Spleen (tissue), 11 donors: ENCODE data around the gene AHI1. TPM values are rescaled to one million over a fixed set of nuclear protein-coding genes. Genes with fewer than 3 reads are reported as not detected.
"Not testable (repeated sequence)": the region's sequence is repeated elsewhere in the genome, so short reads cannot be mapped to it uniquely, and the experiment has no call there.

Experiments used
- DNase-seq: peaks from one replicate; pipeline ENCODE4 v3.0.0-alpha.2; 2020
- H3K27ac ChIP-seq, 8 donors: fragments of 200-600 bp; sonication (generic) in 7 of 8; 1 replicate in 4 of 8; 2 replicates in 4 of 8; pipeline versions ENCODE4 v1.5.0 to v1.8.0; 2016 to 2021; ENCODE audit warnings: inconsistent platforms in 4 of 8, mild to moderate bottlenecking in 4 of 8, moderate library complexity in 1 of 8
- H3K27me3 ChIP-seq, 7 donors: fragments of 200-600 bp; sonication (generic) in 6 of 7; replicated peaks in 1 of 7; 1 replicate in 4 of 7; 2 replicates in 3 of 7; pipeline versions ENCODE4 v1.5.0 to v1.8.0; 2016 to 2021; ENCODE audit warnings: inconsistent platforms in 3 of 7, mild to moderate bottlenecking in 1 of 7
- H3K36me3 ChIP-seq, 6 donors: fragments of 200-600 bp; sonication (generic) in 5 of 6; 1 replicate in 4 of 6; 2 replicates in 2 of 6; pipeline versions ENCODE4 v1.5.0 to v1.8.0; 2016 to 2021; ENCODE audit warnings: inconsistent platforms in 2 of 6
- H3K4me1 ChIP-seq, 6 donors: fragments of 200-600 bp; sonication (generic) in 5 of 6; 1 replicate in 3 of 6; 2 replicates in 3 of 6; pipeline versions ENCODE4 v1.5.0 to v1.8.0; 2016 to 2021; ENCODE audit warnings: inconsistent platforms in 3 of 6
- H3K4me3 ChIP-seq, 8 donors: fragments of 200-600 bp; sonication (generic) in 7 of 8; 1 replicate in 4 of 8; 2 replicates in 4 of 8; pipeline versions ENCODE4 v1.5.0 to v1.8.0; 2016 to 2021; ENCODE audit warnings: inconsistent platforms in 4 of 8, mild to moderate bottlenecking in 4 of 8, moderate library complexity in 2 of 8
- H3K9me3 ChIP-seq, 8 donors: fragments of 200-600 bp; sonication (generic) in 7 of 8; 1 replicate in 4 of 8; 2 replicates in 4 of 8; pipeline versions ENCODE4 v1.5.0 to v1.8.0; 2016 to 2021; ENCODE audit warnings: inconsistent platforms in 4 of 8
- POLR2A ChIP-seq, 3 donors: fragments of 450-650 bp; IDR thresholded peaks; one replicate each; pipeline ENCODE4 v1.5.1; 2017; ENCODE audit warnings: antibody characterized with exemption in 3 of 3, mild to moderate bottlenecking in 1 of 3
- POLR2AphosphoS5 ChIP-seq, 3 donors: sonication (generic); formaldehyde crosslinking; IDR thresholded peaks; one replicate each; pipeline ENCODE4 v1.5.1; 2017; ENCODE audit warnings: antibody characterized with exemption in 3 of 3
- WGBS, 5 donors: extraction: QIAGEN DNeasy Blood & Tissue Kit in 3 of 5; methylation state at CpG; one replicate each; pipeline versions ENCODE4 v1.1.5 to v1.1.7; 2013 to 2018; 5-methylcytosine and 5-hydroxymethylcytosine counted together
- intact Hi-C: fragments of 100-400 bp; cut with DNase I; formaldehyde crosslinking; loops from one replicate; pipeline ENCODE4 v1.15.0; 2023; ENCODE audit warnings: low total_unique reads
- polyA plus RNA-seq, 3 donors: library from polyadenylated mRNA; stranded (reverse); fragments of 200-250 nt; gene quantifications; one replicate each; pipeline ENCODE4 v1.2.1, GENCODE V29; 2013
- total RNA-seq, 7 donors: library from RNA; depleted of rRNA in 3 of 7; stranded (reverse); fragments of >200 nt in 3 of 7; fragmentation: NEBNext Ultra II Directional in 4 of 7; extraction: Animal tissue kit (Norgen Biotek cat#: 25700) in 4 of 7; gene quantifications; one replicate each; pipeline versions ENCODE4 v1.1.0 to v1.2.1, GENCODE V29; 2016 to 2021
- TF ChIP-seq, protein P1 (sequence below), 11 experiments: fragments of 200-600 bp in 7 of 11; fragments of 450-650 bp in 4 of 11; sonication (generic) in 4 of 11; IDR thresholded peaks in 8 of 11; conservative IDR thresholded peaks in 3 of 11; 1 replicate in 7 of 11; 2 replicates in 4 of 11; pipeline versions ENCODE4 v1.4.0 to v1.8.0; 2016 to 2021; ENCODE audit warnings: antibody characterized with exemption in 11 of 11, inconsistent platforms in 4 of 11, mild to moderate bottlenecking in 1 of 11
- donor health status: healthy with polysubstance abuse.
- donor health status: DM: no; HTN: no; CAD: no; lungs with moderate emphysema.
- donor health status: DM: no; HTN: no; CAD: no.
- donor health status: Bipolar disorder and iron deficiency.
- donor health status: healthy.
- donor health status: DM: no; HTN: no; CAD: no.
- donor health status: DM: yes; HTN: yes; CAD: no.

AHI1 gene
- total and polyA plus RNA-seq, 10 donors: 3.6 to 21.8 (median 16.9) TPM

- TF ChIP-seq POLR2A (IDR thresholded peaks at IDR 0.05) (no peak), POLR2AphosphoS5 (IDR thresholded peaks at IDR 0.05) (no peak)
- TF ChIP-seq, protein P1, sequence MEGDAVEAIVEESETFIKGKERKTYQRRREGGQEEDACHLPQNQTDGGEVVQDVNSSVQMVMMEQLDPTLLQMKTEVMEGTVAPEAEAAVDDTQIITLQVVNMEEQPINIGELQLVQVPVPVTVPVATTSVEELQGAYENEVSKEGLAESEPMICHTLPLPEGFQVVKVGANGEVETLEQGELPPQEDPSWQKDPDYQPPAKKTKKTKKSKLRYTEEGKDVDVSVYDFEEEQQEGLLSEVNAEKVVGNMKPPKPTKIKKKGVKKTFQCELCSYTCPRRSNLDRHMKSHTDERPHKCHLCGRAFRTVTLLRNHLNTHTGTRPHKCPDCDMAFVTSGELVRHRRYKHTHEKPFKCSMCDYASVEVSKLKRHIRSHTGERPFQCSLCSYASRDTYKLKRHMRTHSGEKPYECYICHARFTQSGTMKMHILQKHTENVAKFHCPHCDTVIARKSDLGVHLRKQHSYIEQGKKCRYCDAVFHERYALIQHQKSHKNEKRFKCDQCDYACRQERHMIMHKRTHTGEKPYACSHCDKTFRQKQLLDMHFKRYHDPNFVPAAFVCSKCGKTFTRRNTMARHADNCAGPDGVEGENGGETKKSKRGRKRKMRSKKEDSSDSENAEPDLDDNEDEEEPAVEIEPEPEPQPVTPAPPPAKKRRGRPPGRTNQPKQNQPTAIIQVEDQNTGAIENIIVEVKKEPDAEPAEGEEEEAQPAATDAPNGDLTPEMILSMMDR (IDR thresholded peaks at IDR 0.05 in 8 of 11, conservative IDR thresholded peaks at IDR 0.05 in 3 of 11): no peak
- no peaks in the 10 kb centered on the region for H3K9me3 ChIP-seq
- H3K27ac ChIP-seq: no peak overlapping the region
- no peak overlapping the region for H3K4me3 ChIP-seq
- no peaks in the 10 kb centered on the region for H3K36me3 ChIP-seq
- H3K27me3 ChIP-seq: no peaks in the 10 kb centered on the region
- no peaks in the 10 kb centered on the region for H3K4me1 ChIP-seq
- intact Hi-C loops: no loop called here
- 67 to 73% (median 71%) methylated on average over 1 of the region's 1 CpG for WGBS, 5 donors
- no peak for DNase-seq
Measured at GRCh38 chr6:135346747-135347146, 150.8 kb downstream of the AHI1 start.

GRCh38 chr6:135344526-135344925, 153.0 kb downstream of the AHI1 start:
- no peaks in the 10 kb centered on the region for H3K36me3 ChIP-seq
- TF ChIP-seq POLR2AphosphoS5 (IDR thresholded peaks at IDR 0.05) (no peak), POLR2A (IDR thresholded peaks at IDR 0.05) (no peak)
- TF ChIP-seq, protein P1 (IDR thresholded peaks at IDR 0.05 in 8 of 11, conservative IDR thresholded peaks at IDR 0.05 in 3 of 11): no peak
- DNase-seq: no peak
- no peaks in the 10 kb centered on the region for H3K27me3 ChIP-seq
- intact Hi-C loops: no loop called here
- H3K9me3 ChIP-seq: peaks cover 0 to 4% (median 0%) of the 10 kb centered on the region in 8 donors
- H3K4me3 ChIP-seq: no peak overlapping the region
- no peak overlapping the region for H3K27ac ChIP-seq
- no peaks in the 10 kb centered on the region for H3K4me1 ChIP-seq

DNA sequence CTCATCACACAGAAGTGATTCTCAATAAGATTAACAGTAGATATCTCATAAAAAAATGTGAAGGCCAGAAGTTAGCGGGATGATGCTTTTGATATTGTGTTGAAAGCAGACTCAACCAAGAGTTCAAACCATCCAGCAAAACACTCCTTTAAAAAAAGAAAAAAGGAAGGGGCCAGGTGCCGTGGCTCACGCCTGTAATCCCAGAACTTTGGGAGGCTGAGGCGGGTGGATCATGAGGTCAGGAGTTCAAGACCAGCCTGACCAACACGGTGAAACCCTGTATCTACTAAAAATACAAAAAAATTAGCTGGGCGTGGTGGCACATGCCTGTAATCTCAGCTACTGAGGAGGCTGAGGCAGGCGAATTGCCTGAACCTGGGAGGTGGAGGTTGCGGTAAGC, 157.6 kb downstream of the AHI1 start:
- H3K36me3 ChIP-seq, H3K27ac ChIP-seq, H3K4me1 ChIP-seq, intact Hi-C loops, H3K27me3 ChIP-seq, H3K4me3 ChIP-seq, DNase-seq, H3K9me3 ChIP-seq: not testable (repeated sequence)
- 92 to 97% (median 94%) methylated on average over 8 of the region's 8 CpGs for WGBS, 5 donors

DNA sequence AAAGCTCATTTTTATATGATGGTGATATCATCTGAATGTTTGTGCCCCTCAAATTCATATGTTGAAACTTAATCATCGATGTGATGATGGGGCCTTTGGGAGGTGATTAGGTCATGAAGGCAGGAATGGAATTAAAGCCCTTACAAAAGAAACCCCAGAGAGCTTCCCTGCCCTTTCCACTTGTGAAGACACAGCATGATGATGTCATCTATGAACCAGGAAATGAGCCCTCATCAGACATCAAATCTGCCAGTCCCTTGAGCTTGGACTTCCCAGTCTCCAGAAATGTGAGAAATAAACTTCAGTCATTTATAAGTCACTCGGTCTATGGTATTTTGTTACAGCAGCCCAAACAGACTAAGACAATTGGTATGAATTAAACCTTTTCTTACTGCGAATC, 163.4 kb downstream of the AHI1 start:
- TF ChIP-seq, protein P1 (IDR thresholded peaks at IDR 0.05 in 8 of 11, conservative IDR thresholded peaks at IDR 0.05 in 3 of 11): no peak
- no peak for TF ChIP-seq POLR2A (IDR thresholded peaks at IDR 0.05)
- no peak for TF ChIP-seq POLR2AphosphoS5 (IDR thresholded peaks at IDR 0.05)
- H3K4me3 ChIP-seq: no peak overlapping the region
- intact Hi-C loops: no loop called here
- no peak for DNase-seq
- H3K27ac ChIP-seq: no peak overlapping the region
- no peaks in the 10 kb centered on the region for H3K27me3 ChIP-seq
- 87 to 97% (median 93%) methylated on average over 3 of the region's 3 CpGs for WGBS, 5 donors
- H3K4me1 ChIP-seq: no peaks in the 10 kb centered on the region
- H3K36me3 ChIP-seq: no peaks in the 10 kb centered on the region
- no peaks in the 10 kb centered on the region for H3K9me3 ChIP-seq

- 31 to 64% (median 45%) methylated on average over 2 of the region's 2 CpGs for WGBS, 5 donors
- TF ChIP-seq, protein P1 (IDR thresholded peaks at IDR 0.05 in 8 of 11, conservative IDR thresholded peaks at IDR 0.05 in 3 of 11): no peak
- TF ChIP-seq POLR2AphosphoS5 (IDR thresholded peaks at IDR 0.05) (no peak), POLR2A (IDR thresholded peaks at IDR 0.05) (no peak)
- no peak for DNase-seq
- Histone ChIP-seq H3K4me1 (peaks cover 0 to 4% (median 0%) of the 10 kb centered on the region in 6 donors), H3K27me3 (no peaks in the 10 kb centered on the region), H3K27ac (no peak overlapping the region), H3K9me3 (no peaks in the 10 kb centered on the region), H3K36me3 (peaks cover 0 to 5% (median 0%) of the 10 kb centered on the region in 6 donors), H3K4me3 (no peak overlapping the region)
- intact Hi-C loops: no loop called here
Measured at GRCh38 chr6:135331002-135331401, 166.5 kb downstream of the AHI1 start.
